Fibroblast of skin of abdomen (primary cell): Measurements from ENCODE around the gene EXOC3L2.

Experiments
- DNase-seq: peaks from one replicate; pipeline ENCODE4 v3.0.0-alpha.2; 2013

The EXOC3L2 gene

GRCh38 chr19:45218911-45219743 is 26.1 kb downstream of the EXOC3L2 start:
- no peak for DNase-seq

DNA sequence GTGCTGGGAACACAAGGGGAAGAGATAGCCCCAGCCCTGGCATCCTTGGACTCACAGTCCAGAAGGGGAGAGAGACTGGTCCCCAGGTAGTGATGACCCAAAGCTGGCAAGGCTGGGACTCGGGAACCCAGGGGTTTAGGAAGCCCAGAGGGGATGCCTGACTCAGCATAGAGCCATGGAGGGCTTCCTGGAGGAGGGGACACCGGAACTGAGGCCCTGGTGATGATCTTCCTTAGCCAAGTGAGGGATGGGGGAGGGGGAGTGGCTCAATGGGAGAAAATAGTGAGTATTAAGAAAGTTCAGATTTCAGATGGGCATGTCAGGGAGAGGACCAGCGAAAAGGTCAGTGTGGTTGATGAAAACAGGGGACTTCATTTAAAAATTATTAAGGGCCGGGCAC is 26.8 kb downstream of the EXOC3L2 start:
- DNase-seq: no peak

- no peak for DNase-seq
These were observed 27.3 kb downstream of the EXOC3L2 start for GRCh38 chr19:45217957-45218334.

GRCh38 chr19:45217193-45217956 is 27.8 kb downstream of the EXOC3L2 start:
- no peak for DNase-seq

DNA sequence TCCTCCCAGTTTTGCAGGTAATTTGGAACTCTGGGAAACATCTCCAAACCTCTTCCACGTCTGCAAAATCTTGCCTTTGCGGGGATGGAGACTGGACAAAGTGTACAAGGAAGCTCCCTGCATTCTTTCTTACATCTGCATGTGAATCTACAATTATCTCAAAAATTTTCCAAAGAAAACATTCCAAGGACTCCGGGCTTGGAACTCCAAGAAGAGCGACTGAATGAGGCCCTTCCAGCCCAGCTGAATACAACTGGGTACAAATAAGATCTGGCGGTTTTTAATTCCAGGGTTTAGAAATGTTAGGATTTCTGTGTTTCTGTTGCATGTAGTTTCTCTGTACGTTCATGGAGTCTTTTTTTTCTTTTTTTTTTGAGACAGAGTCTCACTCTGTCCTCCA is 28.5 kb downstream of the EXOC3L2 start:
- DNase-seq: peak; percentile 12

- DNase-seq: no peak
These were observed 29.6 kb downstream of the EXOC3L2 start for GRCh38 chr19:45215391-45216191.

DNA sequence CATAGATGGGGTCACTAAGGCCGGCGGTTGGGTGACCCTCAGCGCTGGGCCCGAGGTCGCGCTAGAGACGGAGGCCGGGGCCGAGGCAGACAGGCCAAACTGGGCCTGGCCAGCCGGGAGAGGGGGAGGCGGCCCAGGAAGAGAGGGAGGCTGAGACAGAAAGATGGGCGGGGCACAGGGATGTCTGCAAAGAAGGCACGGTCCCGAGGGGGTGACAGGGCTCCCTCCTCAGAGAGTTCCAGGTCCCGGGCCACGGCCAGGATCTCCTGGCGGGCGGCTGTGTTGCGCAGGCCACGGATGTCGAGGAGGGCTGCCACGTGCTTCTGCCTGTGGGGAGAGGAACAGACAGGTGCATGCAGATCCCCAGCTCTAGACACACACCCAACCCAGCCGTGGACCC is 32.2 kb downstream of the EXOC3L2 start:
- no peak for DNase-seq

DNA sequence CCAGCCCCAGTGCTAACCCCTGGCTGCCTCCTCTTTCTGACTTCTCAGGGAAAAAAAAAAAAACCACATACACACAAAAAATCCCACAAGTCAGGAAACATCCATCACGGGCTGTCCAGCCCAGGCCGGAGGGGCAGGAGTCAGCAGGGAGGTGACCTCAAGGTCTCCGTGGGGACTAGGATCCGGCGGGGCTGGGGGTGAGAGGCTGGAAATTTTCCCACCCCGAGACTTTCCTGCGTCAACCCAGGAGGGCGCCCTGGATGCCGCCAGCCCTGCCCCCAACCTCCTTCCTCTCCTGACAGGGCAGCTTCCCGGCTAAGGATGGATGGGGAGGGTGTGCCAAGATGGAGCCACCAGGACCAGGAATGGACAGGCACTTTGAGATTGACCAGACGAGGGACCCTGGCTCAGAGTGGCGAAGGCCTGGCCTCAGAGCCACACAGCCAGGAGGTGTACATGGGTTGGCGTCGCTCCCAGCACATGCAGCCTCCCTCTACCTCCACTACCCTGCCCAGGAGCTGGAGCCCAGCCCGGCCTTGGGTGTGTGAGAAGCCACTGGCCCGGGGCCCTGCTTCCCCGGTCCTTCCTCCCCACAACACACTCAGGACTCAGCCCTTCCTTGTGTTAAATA is 33.3 kb downstream of the EXOC3L2 start:
- no peak for DNase-seq

DNA sequence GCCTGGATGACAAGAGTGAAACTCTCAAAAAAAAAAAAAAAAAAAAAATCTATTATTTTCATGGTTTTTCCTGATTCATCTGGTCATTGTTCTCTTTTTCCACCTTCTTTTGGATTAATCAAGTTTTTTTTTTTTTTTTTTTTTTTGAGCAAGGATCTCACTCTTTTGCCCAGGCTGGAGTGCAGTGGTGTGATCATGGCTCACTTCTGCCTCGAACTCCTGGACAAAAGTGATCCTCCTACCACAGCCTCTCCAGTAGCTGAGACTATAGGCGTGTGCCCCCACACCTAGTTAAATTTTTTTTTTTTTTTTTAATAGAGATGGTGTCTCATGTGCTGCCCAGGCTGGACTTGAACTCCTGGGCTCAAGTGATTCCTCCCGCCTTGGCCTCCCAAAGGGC is 38.9 kb downstream of the EXOC3L2 start:
- no peak for DNase-seq

GRCh38 chr19:45205810-45206209 is 39.4 kb downstream of the EXOC3L2 start:
- DNase-seq: no peak

GRCh38 chr19:45202637-45203036 is 42.6 kb downstream of the EXOC3L2 start:
- no peak for DNase-seq

- peak; percentile 38 for DNase-seq
These were observed 44.6 kb downstream of the EXOC3L2 start for GRCh38 chr19:45200568-45200967.

DNA sequence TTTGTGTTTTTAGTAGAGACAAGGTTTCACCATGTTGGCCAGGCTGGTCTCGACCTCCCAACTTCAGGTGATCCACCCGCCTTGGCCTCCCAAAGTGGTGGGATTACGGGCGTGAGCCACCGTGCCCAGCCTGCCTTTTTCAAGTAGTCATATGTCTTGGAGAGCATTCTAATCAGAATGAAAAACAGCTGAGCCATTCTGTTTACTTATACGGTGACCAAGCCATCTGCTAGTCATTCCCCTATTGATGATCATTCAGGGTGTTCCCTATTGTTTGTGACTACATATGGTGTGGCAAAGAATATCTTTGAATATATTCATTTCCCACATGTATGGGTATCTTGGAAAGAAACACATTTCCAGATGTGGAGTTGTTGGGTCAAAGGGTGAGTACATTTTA is 49.4 kb downstream of the EXOC3L2 start:
- DNase-seq: no peak

DNA sequence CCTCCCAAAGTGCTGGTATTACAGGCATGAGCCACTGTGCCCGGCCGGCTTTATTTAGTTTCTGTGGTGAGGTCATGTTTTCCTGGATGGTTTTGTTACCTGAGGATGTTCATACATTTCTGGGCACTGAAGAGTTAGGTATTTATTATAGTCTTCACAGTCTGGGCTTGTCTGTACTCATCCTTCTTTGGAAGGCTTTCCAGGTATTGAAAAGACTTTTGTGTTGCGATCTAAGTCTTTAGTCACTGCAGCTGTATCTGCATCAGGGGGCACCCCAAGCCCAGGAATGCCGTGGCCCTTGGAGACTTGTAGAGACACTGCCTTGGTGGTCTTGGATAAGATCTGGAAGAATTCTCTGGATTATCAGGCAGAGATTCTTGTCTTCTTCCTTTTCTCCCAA is 53.8 kb downstream of the EXOC3L2 start:
- no peak for DNase-seq

DNA sequence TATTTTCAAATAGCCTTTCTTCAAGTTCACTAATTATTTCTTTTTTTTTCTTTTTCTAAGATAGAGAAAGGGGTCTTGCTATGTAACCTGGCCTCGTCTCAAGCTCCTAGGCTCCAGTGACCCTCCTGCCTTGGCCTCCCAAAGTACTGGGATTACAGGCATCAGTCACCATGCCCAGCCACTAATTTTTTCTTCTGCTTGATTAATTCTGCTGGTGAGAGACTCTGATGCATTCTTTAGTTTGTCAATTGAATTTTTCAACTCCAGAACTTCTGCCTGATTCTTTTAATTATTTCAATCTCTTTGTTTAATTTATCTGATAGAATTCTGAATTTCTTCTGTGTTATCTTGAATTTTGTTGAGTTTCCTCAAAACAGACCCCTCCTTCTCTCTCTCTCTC is 55.2 kb downstream of the EXOC3L2 start:
- no peak for DNase-seq

GRCh38 chr19:45187421-45188100 is 57.6 kb downstream of the EXOC3L2 start:
- DNase-seq: no peak

GRCh38 chr19:45186509-45187334 is 58.5 kb downstream of the EXOC3L2 start:
- no peak for DNase-seq

- DNase-seq: no peak
These were observed 61.1 kb downstream of the EXOC3L2 start for GRCh38 chr19:45184115-45184514.

- DNase-seq: no peak
These were observed 62.4 kb downstream of the EXOC3L2 start for GRCh38 chr19:45182758-45183157.

DNA sequence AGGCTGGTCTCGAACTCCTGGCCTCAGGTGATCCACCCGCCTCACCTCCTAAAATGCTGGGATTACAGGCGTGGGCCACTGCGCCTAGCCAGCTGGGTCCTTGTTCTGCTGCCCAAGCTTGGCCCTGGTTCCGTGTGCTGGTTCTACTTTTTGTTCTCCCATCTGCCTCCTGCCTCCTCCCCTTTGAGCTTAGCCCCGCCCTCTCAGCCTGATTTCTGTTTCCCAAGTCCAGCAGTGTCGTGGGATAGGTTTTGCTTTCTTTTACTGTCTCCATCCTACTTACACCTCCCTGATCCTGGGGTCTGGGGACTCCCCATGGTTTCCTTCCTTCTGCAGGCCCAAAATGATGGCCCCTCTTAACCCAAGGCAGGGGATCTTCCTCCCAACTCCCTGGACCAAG is 64.3 kb downstream of the EXOC3L2 start:
- DNase-seq: no peak

GRCh38 chr19:45179892-45180370 is 65.3 kb downstream of the EXOC3L2 start:
- DNase-seq: no peak
